HepG2 (cell line): ENCODE results near the gene CABP4. TPM values are rescaled to one million over a fixed set of nuclear protein-coding genes. Genes with fewer than 3 reads are reported as not detected.

Experiments
- ATAC-seq: fragments of 200-7000 bp; cut with Tn5 transposase; 3 replicates; pipeline ENCODE4 v1.9.1; 2020; ENCODE audit warnings: mild to moderate bottlenecking, moderate library complexity
- BruUV-seq: library from RNA; stranded (reverse); fragments of 400-500 nt; replicated peaks from 2 replicates; lab custom pipeline; 2021; lab: Mats Ljungman, UMichigan
- CTCF ChIA-PET: fragments of 300-600 bp; formaldehyde crosslinking; extraction: SDS; loops from one replicate; lab custom pipeline; 2021; ENCODE audit warnings: low total read pairs, inconsistent platforms, low intra/inter-chr PET ratio; lab: Yijun Ruan, JAX
- POLR2A ChIA-PET: fragments of 350-600 bp; sonication (Branson Sonifier 250); formaldehyde crosslinking; loops from one replicate; lab custom pipeline; 2020; ENCODE audit warnings: antibody characterized with exemption, inconsistent platforms; lab: Yijun Ruan, JAX
- DNase-seq: peaks from one replicate; pipeline ENCODE4 v3.0.0-alpha.2; 2015; ENCODE audit warnings: low spot score
- FAIRE-seq: peaks from 3 replicates; lab custom pipeline; 2011; peaks lifted over from hg19 to GRCh38; lab: Jason Lieb, UNC
- H2AFZ ChIP-seq: one replicate; pipeline ENCODE4 v1.6.1; 2011; ENCODE audit warnings: low read length, inconsistent platforms
- H3K27ac ChIP-seq: fragments of 300-600 bp; 3 replicates; pipeline ENCODE4 v1.8.0; 2011; ENCODE audit warnings: mixed run types, mild to moderate bottlenecking, mixed read lengths, low read length, inconsistent platforms; ENCODE audit not compliant: insufficient read depth; ENCODE audit errors: extremely low read length
- H3K27me3 ChIP-seq, 2 experiments: fragments of 200-600 bp in 1 of 2; 2 replicates in 1 of 2; 3 replicates in 1 of 2; pipeline versions ENCODE4 v1.6.0 to v1.8.0; 2011; ENCODE audit warnings: low read length in 2 of 2, mild to moderate bottlenecking in 2 of 2, moderate library complexity in 2 of 2, inconsistent platforms in 1 of 2; ENCODE audit not compliant: insufficient read depth in 2 of 2, control insufficient read depth in 1 of 2
- H3K36me3 ChIP-seq, 2 experiments: fragments of 200-600 bp in 1 of 2; replicated peaks in 1 of 2; 2 replicates in 1 of 2; 3 replicates in 1 of 2; pipeline versions ENCODE4 v1.5.1 to v1.8.0; 2011; ENCODE audit warnings: low read length in 2 of 2, inconsistent platforms in 1 of 2; ENCODE audit not compliant: insufficient read depth in 2 of 2, control insufficient read depth in 1 of 2
- H3K4me1 ChIP-seq: 2 replicates; pipeline ENCODE4 v1.5.1; 2012; ENCODE audit warnings: low read length, inconsistent platforms; ENCODE audit not compliant: insufficient read depth
- H3K4me2 ChIP-seq: 2 replicates; pipeline ENCODE4 v1.6.0; 2011; ENCODE audit warnings: low read depth, low read length, inconsistent platforms
- H3K4me3 ChIP-seq, 3 experiments: fragments of 200-600 bp in 1 of 3; sonication (generic), shearing (Covaris generic) in 1 of 3; replicated peaks in 1 of 3; 2 replicates each; pipeline ENCODE4 v1.5.1; 2011 to 2016; ENCODE audit warnings: low read length in 3 of 3, inconsistent platforms in 2 of 3, low read depth in 2 of 3, mild to moderate bottlenecking in 2 of 3, control low read depth in 1 of 3, mixed read lengths in 1 of 3; ENCODE audit not compliant: insufficient read depth in 1 of 3
- H3K79me2 ChIP-seq: one replicate; pipeline ENCODE4 v1.6.1; 2011; ENCODE audit warnings: low read length, inconsistent platforms; ENCODE audit not compliant: insufficient read depth
- H3K9ac ChIP-seq: 2 replicates; pipeline ENCODE4 v1.6.0; 2011; ENCODE audit warnings: mild to moderate bottlenecking, low read depth, low read length, inconsistent platforms; ENCODE audit not compliant: insufficient read depth
- H3K9me3 ChIP-seq: 2 replicates; pipeline ENCODE4 v1.5.1; 2012; ENCODE audit warnings: mild to moderate bottlenecking, low read length
- H4K20me1 ChIP-seq: 2 replicates; pipeline ENCODE4 v1.6.0; 2011; ENCODE audit warnings: inconsistent platforms, mild to moderate bottlenecking, low read length, moderate library complexity; ENCODE audit not compliant: insufficient read depth
- AGO2 ChIP-seq: fragments of 200-400 bp; formaldehyde crosslinking; optimal IDR thresholded peaks from 2 replicates; pipeline ENCODE3; 2017; ENCODE audit warnings: mild to moderate bottlenecking, low read depth, low read length, moderate library complexity
- ARID3A ChIP-seq: IDR thresholded peaks from 2 replicates; pipeline ENCODE4 v1.6.1; 2012; ENCODE audit warnings: low read depth, low read length, improper control_type of control experiment
- FOXO4 ChIP-seq: sonication (generic); formaldehyde crosslinking; conservative IDR thresholded peaks from 2 replicates; pipeline ENCODE4 v1.8.1; 2023; ENCODE audit warnings: missing genetic modification reagents
- NR2C2 ChIP-seq: sonication (generic); formaldehyde crosslinking; IDR thresholded peaks from 2 replicates; pipeline ENCODE4 v1.4.0; 2020; ENCODE audit warnings: missing genetic modification reagents, mild to moderate bottlenecking, moderate library complexity, borderline replicate concordance
- PBX2 ChIP-seq: IDR thresholded peaks from 2 replicates; pipeline ENCODE4 v1.6.1; 2016; ENCODE audit warnings: control low read depth
- RBFOX2 ChIP-seq: fragments of 200-400 bp; formaldehyde crosslinking; IDR thresholded peaks from 2 replicates; pipeline ENCODE4 v1.6.1; 2017; ENCODE audit warnings: low read depth, mild to moderate bottlenecking, low read length
- REPIN1 ChIP-seq: sonication (generic); formaldehyde crosslinking; IDR thresholded peaks from 2 replicates; pipeline ENCODE4 v1.8.0; 2022; ENCODE audit warnings: missing genetic modification reagents, low read depth, mild to moderate bottlenecking, borderline replicate concordance
- ZBTB38 ChIP-seq: sonication (generic); formaldehyde crosslinking; IDR thresholded peaks from 2 replicates; pipeline ENCODE4 v1.5.1; 2020; ENCODE audit warnings: mild to moderate bottlenecking, missing genetic modification reagents
- ZFY ChIP-seq: sonication (generic); formaldehyde crosslinking; IDR thresholded peaks from 2 replicates; pipeline ENCODE4 v1.4.0; 2020; ENCODE audit warnings: missing genetic modification reagents
- ZNF260 ChIP-seq: sonication (generic); formaldehyde crosslinking; IDR thresholded peaks from 2 replicates; pipeline ENCODE4 v1.4.0; 2020; ENCODE audit warnings: missing genetic modification reagents, low read depth, mild to moderate bottlenecking, borderline replicate concordance
- ZNF782 ChIP-seq: sonication (generic); formaldehyde crosslinking; IDR thresholded peaks from 2 replicates; pipeline ENCODE4 v1.4.0; 2020; ENCODE audit warnings: missing genetic modification reagents, mild to moderate bottlenecking, borderline replicate concordance
- WGBS: methylation state at CpG from one replicate; pipeline ENCODE4 v1.1.6; 2017; ENCODE audit warnings: low lambda C conversion rate; 5-methylcytosine and 5-hydroxymethylcytosine counted together
- in situ Hi-C: cut with HindIII; loops from 2 replicates; pipeline ENCODE4 v1.10.0; 2017; ENCODE audit warnings: low pct_unique_long_range_greater_than_20kb; ENCODE audit not compliant: extremely low pct_ligation_motif_present
- intact Hi-C: fragments of 100-400 bp; cut with micrococcal nuclease; formaldehyde crosslinking; loops from one replicate; pipeline ENCODE4 v1.10.0; 2022; ENCODE audit not compliant: unreplicated experiment
- polyA plus RNA-seq, 8 experiments: library from polyadenylated mRNA; depleted of rRNA in 3 of 8; stranded (reverse) in 7 of 8; unstranded in 1 of 8; fragments of >200 nt; fragmentation: Illumina TruSeq in 4 of 8; extraction: Trizol in 4 of 8; gene quantifications; 2 replicates each; pipeline versions ENCODE4 v1.2.1 to v1.2.3, GENCODE V29; 2011 to 2016; ENCODE audit warnings: low read depth in 4 of 8, missing spikeins in 1 of 8, mixed read lengths in 1 of 8; ENCODE audit not compliant: insufficient read depth in 1 of 8
- total RNA-seq, 5 experiments: library from RNA; depleted of rRNA; stranded (reverse); fragments of >200 nt; fragmentation: Illumina TruSeq; extraction: Trizol; gene quantifications; 2 replicates each; pipeline ENCODE4 v1.2.3, GENCODE V29; 2016; ENCODE audit warnings: low read depth in 1 of 5

Gene CABP4
- total and polyA plus RNA-seq, 2 of the 13 experiments (the other 11 are each of a cell fraction or from before 2014, with no cell fraction given) = not detected

- Histone ChIP-seq H3K27me3 (no peaks in the 10 kb centered on the region), H3K36me3 (peaks cover 3 to 15% of the 10 kb centered on the region in 2 experiments; a peak in 4 of 5 replicates), H3K4me2 (no peak overlapping the region), H3K27ac (no peak overlapping the region), H3K79me2 (no peaks in the 10 kb centered on the region), H3K4me1 (no peaks in the 10 kb centered on the region), H2AFZ (no peak overlapping the region), H3K4me3 (no peak overlapping the region), H3K9me3 (no peaks in the 10 kb centered on the region), H4K20me1 (no peaks in the 10 kb centered on the region), H3K9ac (no peak overlapping the region)
- POLR2A ChIA-PET = interaction anchor here (1.3 kb wide), 1 partner anchor 10 kb away, joined by 3 read pairs; the partner anchor contains the start of gene AIP
- intact Hi-C loops = no loop called here
- no TSS peak for BruUV-seq
- TF ChIP-seq RBFOX2 = peak; percentile 20; the same call in 1 of the 2 replicates
- peak; percentile 28; the same call in 1 of the 2 replicates for TF ChIP-seq ZBTB38
- no peak for TF ChIP-seq NR2C2 (CRISPR knock-in tag)
- peak; percentile 45 for TF ChIP-seq AGO2
- DNase-seq (no peak), ATAC-seq (peak; percentile 19), FAIRE-seq (no peak)
- WGBS = 94% methylated on average over 23 of the region's 46 CpGs
- in situ Hi-C loops = no loop called here
- CTCF ChIA-PET = no interaction called here
Observed at GRCh38 chr11:67492801-67493547, 37.8 kb downstream of the CABP4 start.

- in situ Hi-C loops = no loop called here
- POLR2A ChIA-PET = no interaction called here
- H3K9ac ChIP-seq = no peak overlapping the region
- no peak overlapping the region for H3K4me2 ChIP-seq
- CTCF ChIA-PET = no interaction called here
- no peaks in the 10 kb centered on the region for H3K9me3 ChIP-seq
- no TSS peak for BruUV-seq
- intact Hi-C loops = no loop called here
- H2AFZ ChIP-seq = no peak overlapping the region
- FAIRE-seq = no peak
- no peaks in the 10 kb centered on the region for H3K4me1 ChIP-seq
- no peaks in the 10 kb centered on the region for H3K79me2 ChIP-seq
- ATAC-seq = no peak
- no peak overlapping the region for H3K4me3 ChIP-seq
- no peak overlapping the region for H3K27ac ChIP-seq
- 98% methylated on average over 39 of the region's 65 CpGs for WGBS
- no peaks in the 10 kb centered on the region for H4K20me1 ChIP-seq
- peaks cover 3 to 14% of the 10 kb centered on the region in 2 experiments; a peak in 4 of 5 replicates for H3K36me3 ChIP-seq
- no peak for DNase-seq
- H3K27me3 ChIP-seq = no peaks in the 10 kb centered on the region
- TF ChIP-seq RBFOX2 = no peak
- TF ChIP-seq PBX2 (CRISPR knock-in tag) = no peak
- TF ChIP-seq REPIN1 (CRISPR knock-in tag) = no peak
- no peak for TF ChIP-seq FOXO4 (CRISPR knock-in tag)
- no peak for TF ChIP-seq ZFY (CRISPR knock-in tag)
- TF ChIP-seq ZNF782 = no peak
- no peak for TF ChIP-seq ZNF260 (CRISPR knock-in tag)
- no peak for TF ChIP-seq ARID3A
Observed at GRCh38 chr11:67493548-67494370, 38.6 kb downstream of the CABP4 start.
